Astrocyte (in vitro differentiated cells and primary cell): ENCODE data around the gene PCDH12. TPM values are rescaled to one million over a fixed set of nuclear protein-coding genes. Genes with fewer than 3 reads are reported as not detected.

Source experiments
- DNase-seq: peaks from one replicate; pipeline ENCODE4 v3.0.0-alpha.2; 2010; ENCODE audit warnings: low read depth
- FAIRE-seq: peaks from 2 replicates; lab custom pipeline; 2011; peaks lifted over from hg19 to GRCh38; lab: Jason Lieb, UNC
- H2AFZ ChIP-seq: 2 replicates; pipeline ENCODE4 v1.6.0; 2012; ENCODE audit warnings: low read depth, low read length, inconsistent platforms
- H3K27ac ChIP-seq: 2 replicates; pipeline ENCODE4 v1.5.1; 2011; ENCODE audit warnings: low read depth, low read length, inconsistent platforms
- H3K27me3 ChIP-seq: 2 replicates; pipeline ENCODE4 v1.6.0; 2011; ENCODE audit warnings: low read length, inconsistent platforms; ENCODE audit not compliant: insufficient read depth
- H3K36me3 ChIP-seq: 2 replicates; pipeline ENCODE4 v1.5.1; 2011; ENCODE audit warnings: low read length, inconsistent platforms; ENCODE audit not compliant: insufficient read depth
- H3K4me1 ChIP-seq: 2 replicates; pipeline ENCODE4 v1.5.1; 2011; ENCODE audit warnings: low read length, inconsistent platforms; ENCODE audit not compliant: insufficient read depth
- H3K4me2 ChIP-seq: 2 replicates; pipeline ENCODE4 v1.6.0; 2012; ENCODE audit warnings: low read length, inconsistent platforms
- H3K4me3 ChIP-seq: 2 replicates; pipeline ENCODE4 v1.5.1; 2011; ENCODE audit warnings: low read depth, mild to moderate bottlenecking, low read length, inconsistent platforms; ENCODE audit not compliant: insufficient read depth
- H3K79me2 ChIP-seq: 2 replicates; pipeline ENCODE4 v1.6.0; 2012; ENCODE audit warnings: mild to moderate bottlenecking, low read length, inconsistent platforms; ENCODE audit not compliant: insufficient read depth
- H3K9ac ChIP-seq: 2 replicates; pipeline ENCODE4 v1.6.0; 2012; ENCODE audit warnings: mild to moderate bottlenecking, low read length, inconsistent platforms
- H3K9me3 ChIP-seq: 2 replicates; pipeline ENCODE4 v1.5.1; 2012; ENCODE audit warnings: low read depth, mild to moderate bottlenecking, low read length, inconsistent platforms; ENCODE audit not compliant: insufficient read depth
- H4K20me1 ChIP-seq: 2 replicates; pipeline ENCODE4 v1.6.0; 2012; ENCODE audit warnings: low read length, inconsistent platforms; ENCODE audit not compliant: insufficient read depth
- H3K27ac Mint-ChIP-seq: one replicate; pipeline ENCODE4 v1.8.0; 2021; ENCODE audit warnings: mild to moderate bottlenecking, mixed read lengths; ENCODE audit not compliant: unreplicated experiment
- H3K27me3 Mint-ChIP-seq: one replicate; pipeline ENCODE4 v1.8.0; 2021; ENCODE audit warnings: low read depth, mixed read lengths; ENCODE audit not compliant: unreplicated experiment
- H3K36me3 Mint-ChIP-seq: one replicate; pipeline ENCODE4 v1.8.0; 2021; ENCODE audit warnings: low read depth, mixed read lengths; ENCODE audit not compliant: unreplicated experiment
- H3K4me1 Mint-ChIP-seq: one replicate; pipeline ENCODE4 v1.8.0; 2021; ENCODE audit warnings: low read depth, mixed read lengths; ENCODE audit not compliant: unreplicated experiment
- H3K4me3 Mint-ChIP-seq: one replicate; pipeline ENCODE4 v1.8.0; 2021; ENCODE audit warnings: mild to moderate bottlenecking, moderate library complexity, mixed read lengths; ENCODE audit not compliant: unreplicated experiment
- H3K9me3 Mint-ChIP-seq: one replicate; pipeline ENCODE4 v1.8.0; 2021; ENCODE audit warnings: mild to moderate bottlenecking, mixed read lengths; ENCODE audit not compliant: unreplicated experiment
- CTCF ChIP-seq: IDR thresholded peaks from 2 replicates; pipeline ENCODE4 v1.5.1; 2011; ENCODE audit warnings: low read depth, mild to moderate bottlenecking, inconsistent platforms, low read length, moderate library complexity; ENCODE audit not compliant: insufficient read depth
- EZH2 ChIP-seq: IDR thresholded peaks from 2 replicates; pipeline ENCODE4 v1.6.1; 2012; ENCODE audit warnings: mild to moderate bottlenecking, low read length, inconsistent platforms; ENCODE audit not compliant: insufficient read depth
- total RNA-seq: library from RNA; stranded (reverse); gene quantifications from 2 replicates; pipeline ENCODE4 v1.2.1, GENCODE V29; 2021

PCDH12 gene
- total RNA-seq, 1 donor from 2014 or later, result 0.02 TPM

GRCh38 chr5:141902015-141902814 is 55.8 kb downstream of the PCDH12 start:
- H3K27ac Mint-ChIP-seq, result no peak overlapping the region

GRCh38 chr5:141898448-141899049 is 59.5 kb downstream of the PCDH12 start:
- FAIRE-seq, result no peak
- no peaks in the 10 kb centered on the region for H3K36me3 Mint-ChIP-seq
- H3K4me1 ChIP-seq, result no peaks in the 10 kb centered on the region

More at GRCh38 chr5:141902015-141902814, 55.8 kb downstream of the PCDH12 start:
- H3K4me3 Mint-ChIP-seq, result no peak overlapping the region
- Histone ChIP-seq H3K27me3 (peaks cover 5% of the 10 kb centered on the region), H4K20me1 (no peaks in the 10 kb centered on the region), H3K4me3 (no peak overlapping the region), H3K79me2 (no peaks in the 10 kb centered on the region), H3K27ac (no peak overlapping the region), H3K9me3 (no peaks in the 10 kb centered on the region), H3K4me1 (no peaks in the 10 kb centered on the region), H3K4me2 (no peak overlapping the region), H2AFZ (no peak overlapping the region), H3K9ac (no peak overlapping the region), H3K36me3 (no peaks in the 10 kb centered on the region)
- H3K4me1 Mint-ChIP-seq, result no peaks in the 10 kb centered on the region
- no peaks in the 10 kb centered on the region for H3K9me3 Mint-ChIP-seq
- peaks cover 6% of the 10 kb centered on the region for H3K27me3 Mint-ChIP-seq
- no peaks in the 10 kb centered on the region for H3K36me3 Mint-ChIP-seq
- DNase-seq (no peak), FAIRE-seq (no peak)
- no peak for TF ChIP-seq CTCF
- TF ChIP-seq EZH2, result no peak

More at GRCh38 chr5:141898448-141899049, 59.5 kb downstream of the PCDH12 start:
- Mint-ChIP-seq H3K9me3 (no peaks in the 10 kb centered on the region), H3K4me3 (no peak overlapping the region), H3K27me3 (peaks cover 6% of the 10 kb centered on the region), H3K4me1 (no peaks in the 10 kb centered on the region), H3K27ac (no peak overlapping the region)
- Histone ChIP-seq H3K4me3 (no peak overlapping the region), H3K79me2 (no peaks in the 10 kb centered on the region), H3K4me2 (no peak overlapping the region), H3K36me3 (no peaks in the 10 kb centered on the region), H3K27me3 (peaks cover 5% of the 10 kb centered on the region), H3K27ac (no peak overlapping the region), H4K20me1 (no peaks in the 10 kb centered on the region), H2AFZ (no peak overlapping the region), H3K9ac (no peak overlapping the region), H3K9me3 (no peaks in the 10 kb centered on the region)
- TF ChIP-seq CTCF (no peak), EZH2 (no peak)
- DNase-seq, result no peak
